HG03139 (cell line): ENCODE measurements around the gene TPI1.

Source experiments
- ATAC-seq: cut with Tn5 transposase; IDR thresholded peaks from one replicate; pipeline ENCODE4 v1.9.1; 2021; ENCODE audit not compliant: unreplicated experiment

TPI1 gene

GRCh38 chr12:6916426-6917200 is 49.3 kb downstream of the TPI1 start:
- no peak for ATAC-seq

GRCh38 chr12:6917491-6918231 is 50.3 kb downstream of the TPI1 start:
- ATAC-seq = no peak

GRCh38 chr12:6919588-6919987 is 52.3 kb downstream of the TPI1 start:
- ATAC-seq = no peak
